Measurements from ENCODE around the gene PI16.

Gene PI16

GRCh38 chr6:36961441-36962435 is 7.2 kb downstream of the PI16 start:
- H3K4me3 ChIP-seq (ENCODE audit: low read depth, low read length), result no peak overlapping the region
- TF ChIP-seq, protein P1, sequence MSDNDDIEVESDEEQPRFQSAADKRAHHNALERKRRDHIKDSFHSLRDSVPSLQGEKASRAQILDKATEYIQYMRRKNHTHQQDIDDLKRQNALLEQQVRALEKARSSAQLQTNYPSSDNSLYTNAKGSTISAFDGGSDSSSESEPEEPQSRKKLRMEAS (IDR thresholded peaks at IDR 0.05; ENCODE audit: low read depth, low read length), result no peak
- DNase-seq (ENCODE audit: low read depth), result no peak

DNA sequence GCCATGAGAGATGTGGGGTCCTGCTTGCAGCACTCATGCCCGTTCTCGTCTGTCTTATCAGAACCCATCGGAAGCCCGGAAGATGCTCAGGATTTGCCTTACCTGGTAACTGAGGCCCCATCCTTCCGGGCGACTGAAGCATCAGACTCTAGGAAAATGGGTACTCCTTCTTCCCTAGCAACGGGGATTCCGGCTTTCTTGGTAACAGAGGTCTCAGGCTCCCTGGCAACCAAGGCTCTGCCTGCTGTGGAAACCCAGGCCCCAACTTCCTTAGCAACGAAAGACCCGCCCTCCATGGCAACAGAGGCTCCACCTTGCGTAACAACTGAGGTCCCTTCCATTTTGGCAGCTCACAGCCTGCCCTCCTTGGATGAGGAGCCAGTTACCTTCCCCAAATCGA is 8.3 kb downstream of the PI16 start:
- H3K4me3 ChIP-seq (ENCODE audit: low read depth, low read length), result no peak overlapping the region
- TF ChIP-seq, protein P1 (IDR thresholded peaks at IDR 0.05; ENCODE audit: low read depth, low read length), result no peak
- TF ChIP-seq, protein P2, sequence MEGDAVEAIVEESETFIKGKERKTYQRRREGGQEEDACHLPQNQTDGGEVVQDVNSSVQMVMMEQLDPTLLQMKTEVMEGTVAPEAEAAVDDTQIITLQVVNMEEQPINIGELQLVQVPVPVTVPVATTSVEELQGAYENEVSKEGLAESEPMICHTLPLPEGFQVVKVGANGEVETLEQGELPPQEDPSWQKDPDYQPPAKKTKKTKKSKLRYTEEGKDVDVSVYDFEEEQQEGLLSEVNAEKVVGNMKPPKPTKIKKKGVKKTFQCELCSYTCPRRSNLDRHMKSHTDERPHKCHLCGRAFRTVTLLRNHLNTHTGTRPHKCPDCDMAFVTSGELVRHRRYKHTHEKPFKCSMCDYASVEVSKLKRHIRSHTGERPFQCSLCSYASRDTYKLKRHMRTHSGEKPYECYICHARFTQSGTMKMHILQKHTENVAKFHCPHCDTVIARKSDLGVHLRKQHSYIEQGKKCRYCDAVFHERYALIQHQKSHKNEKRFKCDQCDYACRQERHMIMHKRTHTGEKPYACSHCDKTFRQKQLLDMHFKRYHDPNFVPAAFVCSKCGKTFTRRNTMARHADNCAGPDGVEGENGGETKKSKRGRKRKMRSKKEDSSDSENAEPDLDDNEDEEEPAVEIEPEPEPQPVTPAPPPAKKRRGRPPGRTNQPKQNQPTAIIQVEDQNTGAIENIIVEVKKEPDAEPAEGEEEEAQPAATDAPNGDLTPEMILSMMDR (IDR thresholded peaks at IDR 0.05; ENCODE audit: low read depth, low read length), result no peak
- TF ChIP-seq MYC (IDR thresholded peaks at IDR 0.05; ENCODE audit: low read depth, low read length) (no peak), POLR2A (IDR thresholded peaks at IDR 0.05; ENCODE audit: extremely low read depth, insufficient read length) (no peak)
- peak; percentile 94 for DNase-seq (ENCODE audit: low read depth)

- DNase-seq (ENCODE audit: low read depth), result no peak
- no peak overlapping the region for H3K4me3 ChIP-seq (ENCODE audit: low read depth, low read length)
- TF ChIP-seq POLR2A (IDR thresholded peaks at IDR 0.05; ENCODE audit: extremely low read depth, insufficient read length), result no peak
- TF ChIP-seq, protein P1 (IDR thresholded peaks at IDR 0.05; ENCODE audit: low read depth, low read length), result no peak
- TF ChIP-seq MYC (IDR thresholded peaks at IDR 0.05; ENCODE audit: low read depth, low read length), result no peak
- TF ChIP-seq, protein P2 (IDR thresholded peaks at IDR 0.05; ENCODE audit: low read depth, low read length), result no peak
These were observed 9.1 kb downstream of the PI16 start for GRCh38 chr6:36963451-36964290.

GRCh38 chr6:36964349-36964748 is 9.8 kb downstream of the PI16 start:
- no peak for DNase-seq (ENCODE audit: low read depth)
- TF ChIP-seq, protein P1 (IDR thresholded peaks at IDR 0.05; ENCODE audit: low read depth, low read length), result no peak
- no peak for TF ChIP-seq MYC (IDR thresholded peaks at IDR 0.05; ENCODE audit: low read depth, low read length)
- TF ChIP-seq POLR2A (IDR thresholded peaks at IDR 0.05; ENCODE audit: extremely low read depth, insufficient read length), result no peak
- TF ChIP-seq, protein P2 (IDR thresholded peaks at IDR 0.05; ENCODE audit: low read depth, low read length), result no peak

GRCh38 chr6:36964908-36965307 is 10.4 kb downstream of the PI16 start:
- TF ChIP-seq, protein P1 (IDR thresholded peaks at IDR 0.05; ENCODE audit: low read depth, low read length), result no peak
- TF ChIP-seq POLR2A (IDR thresholded peaks at IDR 0.05; ENCODE audit: extremely low read depth, insufficient read length), result no peak
- TF ChIP-seq MYC (IDR thresholded peaks at IDR 0.05; ENCODE audit: low read depth, low read length), result no peak
- TF ChIP-seq, protein P2 (IDR thresholded peaks at IDR 0.05; ENCODE audit: low read depth, low read length), result no peak
- DNase-seq (ENCODE audit: low read depth), result no peak
- no peak overlapping the region for H3K4me3 ChIP-seq (ENCODE audit: low read depth, low read length)

More at GRCh38 chr6:36964349-36964748, 9.8 kb downstream of the PI16 start:
- no peak overlapping the region for H3K4me3 ChIP-seq (ENCODE audit: low read depth, low read length)

All from NB4 (cell line).